GM21381 (cell line): Measurements from ENCODE around the gene SLC49A4.

Experiments
- ATAC-seq: cut with Tn5 transposase; IDR thresholded peaks from one replicate; pipeline ENCODE4 v1.9.1; 2021; ENCODE audit warnings: mild to moderate bottlenecking, moderate library complexity; ENCODE audit not compliant: unreplicated experiment

Gene SLC49A4

DNA sequence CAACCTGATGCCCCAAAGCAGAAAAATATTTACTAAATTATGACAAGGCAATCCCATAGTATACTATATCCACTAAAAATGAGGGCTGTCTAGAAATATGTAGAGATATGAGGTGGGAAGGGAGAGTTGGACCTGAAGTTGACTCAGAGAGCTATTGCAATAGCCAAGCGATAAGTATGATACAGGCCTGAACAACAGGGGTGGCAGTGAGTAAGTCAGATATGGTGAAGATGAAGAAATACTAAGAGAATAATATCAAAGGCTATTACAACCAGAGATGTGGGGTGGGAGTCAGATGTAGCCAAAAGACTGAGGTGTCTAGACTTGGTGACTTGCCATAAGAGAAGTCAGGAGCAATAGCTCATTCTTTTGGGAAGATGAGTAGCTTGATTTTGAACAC lies 10.4 kb upstream of the SLC49A4 start:
- no peak for ATAC-seq

DNA sequence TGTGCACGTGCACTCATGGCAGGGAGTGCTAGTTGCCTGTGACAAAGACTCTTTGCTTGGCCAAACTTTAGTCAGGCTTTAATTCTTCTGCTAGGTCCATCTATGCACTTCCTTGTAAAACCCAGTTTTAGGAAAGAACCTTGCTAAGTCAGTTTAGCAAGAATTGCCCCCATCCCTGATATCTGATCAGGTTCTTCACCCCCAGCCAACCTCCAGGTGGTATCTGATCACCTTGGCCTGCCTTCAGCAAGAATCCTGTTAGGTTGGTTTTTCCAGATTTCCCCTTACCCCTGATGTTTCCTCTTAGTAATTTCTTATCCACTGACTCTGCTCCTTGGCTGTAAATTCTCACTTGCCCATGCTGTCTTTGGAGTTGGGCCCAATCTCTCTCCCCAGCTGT lies 9.6 kb upstream of the SLC49A4 start:
- ATAC-seq: no peak

DNA sequence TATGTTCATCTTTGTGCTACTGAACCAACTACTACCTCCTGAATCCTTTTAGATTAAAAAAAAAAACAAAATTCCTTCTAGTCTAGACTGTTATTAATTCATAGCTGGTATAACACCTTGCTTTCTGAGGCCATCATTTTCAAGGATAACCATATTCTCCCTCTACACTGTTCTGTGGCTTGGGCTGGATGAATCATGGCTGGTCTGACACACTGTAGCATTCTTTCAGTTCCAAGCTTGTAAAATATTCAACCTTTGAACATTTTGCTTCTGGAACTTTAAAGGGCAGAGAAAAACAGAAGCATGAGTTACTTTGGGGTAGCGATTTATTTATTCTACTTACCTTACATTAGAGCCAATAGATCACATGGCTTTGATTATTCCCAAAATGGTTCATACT lies 8.8 kb upstream of the SLC49A4 start:
- ATAC-seq: no peak

DNA sequence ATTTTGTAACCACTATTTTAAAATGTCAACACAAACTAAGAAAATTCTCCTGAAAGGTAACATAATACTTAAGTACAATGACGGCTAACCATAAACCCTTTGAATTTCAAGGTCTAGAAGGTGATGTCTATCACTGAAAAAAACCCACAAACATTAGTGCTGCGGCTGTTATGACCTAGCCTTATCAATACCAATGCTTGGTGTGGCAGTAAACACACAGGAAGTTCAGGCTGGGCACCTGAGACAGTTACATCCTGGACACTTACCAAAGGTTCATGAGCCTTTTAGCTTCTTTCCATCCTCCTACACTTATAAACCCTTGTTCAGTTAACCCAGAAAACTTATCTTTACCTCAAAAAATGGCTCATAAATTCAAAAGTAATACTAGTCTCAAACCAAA lies 7.0 kb upstream of the SLC49A4 start:
- no peak for ATAC-seq

DNA sequence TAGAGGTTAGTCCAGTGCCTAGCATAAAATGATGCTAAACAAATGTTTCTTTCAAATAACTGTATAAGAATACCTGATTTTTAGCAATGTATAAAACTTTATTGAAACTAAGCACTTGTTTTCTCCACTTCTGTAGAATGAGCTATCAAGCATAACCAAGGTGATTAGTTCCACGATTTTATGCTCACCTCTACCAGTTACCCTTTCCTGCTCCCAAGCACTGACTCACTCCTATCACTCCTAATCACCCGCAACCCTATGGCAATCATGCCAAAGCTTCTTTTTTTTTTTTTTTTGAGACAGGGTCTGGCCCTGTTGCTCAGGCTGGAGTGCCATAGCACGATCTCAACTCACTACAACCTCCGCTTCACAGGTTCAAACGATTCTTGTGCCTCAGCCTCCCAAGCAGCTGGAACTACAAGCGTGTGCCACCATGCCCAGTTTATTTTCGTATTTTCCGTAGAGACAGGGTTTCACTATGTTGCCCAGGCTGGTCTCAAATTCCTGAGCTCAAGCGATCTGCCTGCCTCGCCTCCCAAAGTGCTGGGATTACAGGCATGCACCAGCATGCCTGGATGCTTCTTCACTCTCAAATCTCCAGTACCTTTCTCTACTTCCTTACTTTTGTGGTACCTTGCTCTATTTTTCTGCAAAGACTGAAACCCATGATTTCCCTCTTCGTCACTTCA lies 5.1 kb upstream of the SLC49A4 start:
- ATAC-seq: no peak

DNA sequence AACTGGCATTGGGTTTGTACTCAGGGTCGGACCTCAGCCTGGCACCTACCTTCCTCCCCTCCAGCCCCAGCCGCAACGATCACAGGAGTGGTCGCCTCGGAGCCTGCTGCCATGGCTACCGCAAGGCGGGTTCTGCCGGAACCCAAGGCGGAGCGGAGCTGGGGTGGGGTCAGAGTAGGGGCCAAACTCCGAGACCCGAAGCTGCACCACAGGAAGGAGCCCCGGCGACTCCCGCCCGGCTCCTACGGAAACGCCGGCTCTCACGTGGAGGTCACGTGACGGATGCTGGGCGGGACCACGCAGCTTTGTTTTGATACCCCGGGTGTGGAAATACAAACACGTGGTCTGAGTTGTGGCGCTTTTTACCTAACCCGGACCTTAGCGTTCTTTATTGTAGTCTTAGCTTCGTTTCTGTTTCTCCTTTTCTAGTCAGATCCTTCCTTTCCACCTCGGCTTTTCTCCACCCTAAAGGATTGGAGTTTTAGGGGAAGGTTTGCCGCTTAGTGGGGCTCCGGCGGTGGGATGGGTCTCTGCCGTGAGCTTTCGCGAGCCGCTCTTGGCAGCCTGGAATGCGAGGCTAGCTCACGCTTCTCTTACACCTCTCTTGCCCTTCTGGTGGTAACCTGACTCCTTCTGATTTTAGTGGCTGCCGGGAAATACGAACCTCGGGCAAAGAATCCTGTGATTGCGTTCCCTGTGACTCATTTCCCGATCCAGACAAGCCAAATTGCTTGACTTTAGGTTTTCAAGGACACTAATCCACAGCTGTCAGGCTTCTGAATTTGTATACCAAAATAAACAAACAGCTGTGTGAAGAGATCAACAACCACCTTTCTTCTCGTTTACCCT lies 1.1 kb upstream of the SLC49A4 start, which contains the start of gene HSPBAP1:
TSS of gene HSPBAP1 (minus strand) at position 264 of the 849 bp plus-strand sequence. CDS start at position 113, 151 bp downstream.
- ATAC-seq: peak; percentile 58

DNA sequence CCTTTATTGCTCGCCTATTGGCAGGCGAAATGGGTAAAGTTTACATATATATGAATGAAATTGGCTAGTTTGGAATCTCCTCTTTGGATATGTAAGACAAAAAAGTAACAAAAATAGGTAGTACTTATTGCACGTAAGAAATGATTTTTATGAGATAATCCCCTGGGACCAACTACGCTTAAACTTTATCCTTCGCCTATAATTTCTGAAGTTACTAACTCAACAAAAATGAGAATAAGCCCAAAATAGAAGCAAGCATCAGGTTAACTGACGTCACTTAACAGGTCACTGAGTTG lies 438 bp upstream of the SLC49A4 start:
- ATAC-seq: no peak

DNA sequence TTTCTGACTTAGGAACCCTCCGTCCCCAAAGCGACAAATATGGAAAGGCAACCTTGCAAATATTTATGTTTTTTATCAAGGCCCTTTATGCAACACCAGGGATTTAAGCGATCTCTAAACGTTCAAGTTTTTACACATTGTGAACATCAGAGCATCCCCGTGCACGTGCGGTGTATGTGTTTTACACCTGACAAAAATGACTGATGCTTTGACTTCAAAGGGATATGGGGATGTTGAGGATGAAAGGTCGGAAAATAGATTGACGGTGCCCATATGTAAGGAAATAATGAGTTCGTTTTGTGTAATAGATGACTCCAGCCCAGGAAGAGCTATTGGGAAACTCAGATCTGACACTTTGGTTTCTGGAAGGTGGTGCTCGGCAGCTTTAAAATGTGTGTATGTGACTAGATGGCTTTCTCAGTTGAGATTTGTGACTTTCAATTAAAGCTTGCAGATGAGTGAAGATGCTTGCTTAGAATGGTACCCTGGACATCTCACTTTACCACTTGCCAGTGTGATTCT lies 866 bp downstream of the SLC49A4 start:
- no peak for ATAC-seq

DNA sequence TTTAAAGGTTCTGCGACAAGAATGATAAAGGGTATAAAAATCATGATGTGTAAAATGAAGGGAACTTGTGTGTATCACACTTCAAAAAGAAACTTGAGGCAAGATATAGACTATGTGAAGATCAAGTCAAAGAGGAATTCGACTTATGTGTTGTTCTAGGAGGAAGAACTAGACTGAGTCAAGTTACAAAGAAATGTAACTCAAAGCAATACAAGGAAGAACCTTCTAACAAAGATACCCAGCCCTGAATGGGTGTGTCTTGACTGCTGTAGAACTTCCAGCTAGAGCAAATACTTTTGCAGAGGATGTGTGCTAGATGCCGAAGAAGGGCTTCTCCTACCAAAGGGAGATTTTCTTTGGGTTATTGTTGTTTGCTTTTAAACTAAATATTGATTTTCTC lies 2.4 kb downstream of the SLC49A4 start:
- ATAC-seq: no peak

DNA sequence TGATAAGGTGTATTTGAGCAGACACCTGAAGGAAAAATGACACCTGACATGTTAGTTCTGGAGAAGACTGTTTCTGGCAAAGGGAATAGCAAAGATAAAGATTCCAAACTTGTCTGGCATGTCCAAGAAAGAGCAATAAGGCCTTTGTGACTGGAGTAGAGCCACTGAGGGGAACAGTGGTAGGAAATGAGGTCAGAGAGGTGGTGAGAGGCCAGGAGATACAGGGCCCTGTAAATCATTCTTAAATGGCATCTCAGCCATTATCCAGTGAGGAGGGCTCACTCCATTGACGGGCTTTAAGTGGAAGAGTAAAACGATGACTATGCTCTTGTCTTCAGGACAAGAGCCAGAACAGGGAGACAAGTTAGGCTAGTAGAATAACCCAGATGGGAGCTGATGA lies 4.5 kb downstream of the SLC49A4 start:
- ATAC-seq: no peak

DNA sequence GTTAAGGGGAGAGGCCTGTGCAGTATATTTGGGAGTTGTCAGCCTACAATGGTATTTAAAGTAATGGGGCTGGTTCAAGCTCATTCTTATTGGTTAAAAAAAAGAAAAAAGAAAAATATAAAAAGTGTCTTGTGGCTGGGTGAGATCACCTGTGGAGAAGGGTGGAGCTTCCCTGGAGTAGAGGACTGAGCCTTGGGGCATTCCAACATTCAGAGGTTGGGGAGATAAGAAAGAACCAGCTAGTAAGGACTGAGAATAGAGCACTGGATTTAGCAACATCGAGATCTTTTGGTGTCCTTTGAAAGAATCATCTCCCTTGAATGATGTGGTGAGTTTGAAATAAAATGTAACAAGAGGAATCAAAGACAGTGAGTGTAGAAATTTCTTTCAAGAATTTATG lies 5.2 kb downstream of the SLC49A4 start:
- no peak for ATAC-seq

DNA sequence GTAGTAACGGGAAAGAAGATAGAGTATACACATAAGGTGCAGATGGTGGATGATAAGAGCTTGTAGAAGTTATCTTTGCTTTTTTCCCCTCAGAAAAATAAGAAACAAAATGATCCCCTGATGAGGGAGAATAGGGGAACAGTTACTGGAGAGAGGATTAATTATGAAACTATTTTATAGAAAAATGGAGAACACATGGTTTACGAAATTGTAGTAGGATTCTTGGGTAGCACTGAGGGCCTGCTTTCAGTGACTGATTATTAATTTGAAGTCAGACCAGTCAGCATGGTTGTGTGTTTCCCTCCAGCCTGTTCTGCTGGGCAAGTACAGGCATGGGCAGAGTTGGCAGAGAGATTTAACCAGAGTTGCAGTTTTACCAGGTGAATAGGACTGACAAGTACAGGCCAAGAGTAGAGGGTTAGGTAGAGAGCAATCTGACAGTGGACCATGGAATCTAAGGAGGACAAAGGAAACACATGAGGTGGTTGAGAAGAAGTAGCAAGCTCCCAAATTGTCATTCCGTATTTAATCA lies 5.9 kb downstream of the SLC49A4 start:
- no peak for ATAC-seq

DNA sequence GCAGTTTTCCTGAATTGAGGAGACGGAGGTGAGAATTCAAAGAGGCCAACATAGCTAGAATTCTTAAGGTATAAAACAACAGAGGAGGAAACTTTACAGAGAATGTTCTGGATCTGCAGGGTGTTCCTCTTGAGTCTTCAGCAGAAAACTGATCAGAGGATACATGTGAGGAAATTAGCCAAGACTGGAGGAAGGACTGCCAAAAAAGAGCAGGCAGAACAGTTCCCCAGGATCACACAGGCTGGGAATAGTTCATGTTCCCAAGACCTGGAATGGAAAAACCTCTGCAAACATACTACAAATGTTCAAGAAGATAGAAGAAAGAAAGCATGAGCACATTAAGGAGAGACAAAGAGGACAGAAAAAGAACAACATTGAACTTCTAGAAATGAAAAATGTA lies 7.5 kb downstream of the SLC49A4 start:
- no peak for ATAC-seq

DNA sequence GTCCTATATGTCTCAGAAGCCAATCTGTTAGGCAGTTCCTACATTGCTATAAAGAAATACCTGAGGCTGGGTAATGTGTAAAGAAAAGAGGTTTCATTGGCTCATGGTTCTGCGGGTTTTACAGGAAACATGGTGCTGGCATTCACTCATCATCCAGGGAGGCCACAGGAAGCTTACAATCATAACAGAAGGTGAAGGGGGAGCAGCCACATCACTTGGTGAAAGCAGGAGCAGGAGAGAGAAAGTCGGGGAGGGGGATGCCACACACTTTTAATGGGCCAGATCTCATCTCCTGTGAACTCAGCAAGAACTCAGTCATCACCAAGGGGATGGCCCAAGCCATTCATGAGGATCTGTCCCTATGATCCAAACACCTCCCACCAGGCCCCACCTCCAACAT lies 9.1 kb downstream of the SLC49A4 start:
- ATAC-seq: no peak

DNA sequence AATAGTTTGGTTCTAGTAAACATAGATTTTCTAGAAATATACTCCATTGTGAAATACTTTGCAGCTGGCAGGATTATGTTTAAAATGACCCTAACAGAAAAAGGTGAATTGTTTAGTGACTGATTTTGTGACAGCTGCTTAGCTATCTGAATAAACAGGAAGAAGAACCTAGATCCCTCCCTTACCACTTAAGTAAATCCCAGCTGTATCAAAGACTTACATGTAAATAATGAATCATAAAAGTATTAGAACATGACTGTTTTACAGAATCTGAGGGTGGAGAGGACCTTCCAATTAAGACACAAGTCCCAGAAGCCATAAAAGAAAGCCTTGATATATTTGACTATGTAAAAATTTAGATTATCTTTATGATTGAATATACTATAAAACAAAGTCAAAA lies 15.9 kb downstream of the SLC49A4 start:
- no peak for ATAC-seq

DNA sequence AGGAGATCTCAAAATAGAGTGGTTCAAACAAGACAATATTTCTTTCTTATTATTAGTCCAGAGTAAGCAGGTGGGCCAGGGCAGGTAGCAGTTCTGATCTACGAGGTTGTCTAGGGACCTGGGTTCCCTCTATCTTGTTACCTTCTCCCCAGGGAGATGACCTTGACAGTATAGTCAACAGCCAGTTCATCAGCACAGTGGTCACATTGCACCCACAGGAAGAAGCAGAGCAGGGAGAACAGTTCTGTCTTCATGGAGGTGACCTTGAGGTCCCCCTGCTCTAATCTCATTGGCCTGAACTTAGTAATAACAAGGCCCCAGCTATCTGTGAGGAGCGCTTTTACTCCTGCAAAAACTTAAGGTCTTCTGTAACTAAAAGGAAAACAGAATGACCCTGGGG lies 21.7 kb downstream of the SLC49A4 start:
- ATAC-seq: no peak

DNA sequence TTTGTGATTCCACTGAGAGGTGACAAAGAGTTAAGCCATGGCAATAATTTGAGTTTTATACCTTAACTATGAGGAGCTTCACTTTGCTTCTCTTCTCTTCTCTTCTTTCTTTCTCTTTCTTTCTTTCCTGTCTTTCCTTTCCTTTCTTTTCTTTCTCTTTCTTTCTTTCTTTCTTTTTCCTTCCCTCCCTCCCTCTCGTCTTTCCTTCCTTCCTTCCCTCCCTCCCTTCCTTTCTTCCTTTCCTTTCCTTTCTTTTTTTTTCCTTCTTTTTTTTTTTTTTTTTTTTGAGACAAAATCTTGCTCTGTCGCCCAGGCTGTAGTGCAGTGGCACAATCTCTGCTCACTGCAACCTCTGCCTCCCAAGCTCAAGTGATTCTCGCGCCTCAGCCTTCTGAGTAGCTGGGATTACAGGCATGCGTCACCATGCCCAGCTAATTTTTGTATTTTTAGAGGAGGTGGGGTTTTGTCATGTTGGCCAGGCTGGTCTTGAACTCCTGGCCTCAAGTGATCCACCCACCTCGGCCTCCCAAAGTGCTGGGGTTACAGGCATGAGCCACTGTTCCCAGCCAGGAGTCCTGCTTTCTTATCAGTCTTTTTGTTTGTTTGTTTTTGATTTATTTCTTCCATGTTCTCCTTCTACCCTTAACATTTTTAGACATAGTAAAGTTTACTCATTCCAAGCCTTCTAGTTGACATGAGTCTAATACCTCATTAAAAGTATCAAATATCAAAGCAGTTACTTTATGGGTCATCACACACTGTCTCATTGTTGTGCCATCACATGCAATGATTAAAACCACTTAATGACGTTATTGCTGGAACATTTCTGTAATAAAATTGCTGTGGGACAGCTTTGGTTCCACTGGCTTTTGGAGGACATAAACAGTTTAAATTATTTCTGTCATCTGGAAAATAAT lies 29.9 kb downstream of the SLC49A4 start:
- ATAC-seq: no peak

DNA sequence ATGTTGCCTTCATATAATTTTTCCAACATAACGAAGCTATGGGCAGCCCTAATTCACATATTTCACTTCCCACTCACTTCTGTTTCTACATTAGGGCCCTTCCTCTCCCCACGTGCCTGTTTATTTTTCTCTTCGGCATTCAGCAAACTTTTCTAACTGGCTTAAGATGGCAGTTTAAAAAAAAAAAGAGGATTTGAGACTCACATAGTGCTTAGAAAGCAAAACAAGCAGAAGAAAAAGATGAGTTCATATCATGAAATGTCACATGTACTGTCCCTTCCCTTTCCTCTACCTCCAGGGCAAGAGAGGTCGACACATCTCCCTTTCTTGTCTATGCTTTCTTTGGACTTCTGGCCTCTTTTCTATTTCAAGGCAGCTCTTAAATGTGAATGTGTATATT lies 30.6 kb downstream of the SLC49A4 start:
- ATAC-seq: no peak

DNA sequence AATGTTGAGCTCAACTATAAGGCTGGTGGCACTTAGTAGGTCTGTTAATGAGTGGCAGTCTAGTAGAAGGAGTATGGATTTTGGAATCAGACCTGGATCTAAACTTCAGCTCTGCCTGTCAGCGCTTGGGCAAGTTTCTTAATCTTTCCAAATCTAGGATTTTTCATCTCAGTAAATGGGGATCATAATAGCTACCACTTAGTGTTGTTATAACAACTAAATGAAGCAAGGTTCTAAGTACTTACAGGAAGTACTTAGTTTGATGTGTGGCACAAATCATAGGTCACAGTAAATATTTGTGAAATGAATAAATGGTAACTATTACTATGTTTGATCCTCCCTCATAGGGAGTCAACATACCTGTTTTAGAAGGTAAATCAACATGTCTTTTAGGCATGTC lies 31.4 kb downstream of the SLC49A4 start:
- no peak for ATAC-seq

DNA sequence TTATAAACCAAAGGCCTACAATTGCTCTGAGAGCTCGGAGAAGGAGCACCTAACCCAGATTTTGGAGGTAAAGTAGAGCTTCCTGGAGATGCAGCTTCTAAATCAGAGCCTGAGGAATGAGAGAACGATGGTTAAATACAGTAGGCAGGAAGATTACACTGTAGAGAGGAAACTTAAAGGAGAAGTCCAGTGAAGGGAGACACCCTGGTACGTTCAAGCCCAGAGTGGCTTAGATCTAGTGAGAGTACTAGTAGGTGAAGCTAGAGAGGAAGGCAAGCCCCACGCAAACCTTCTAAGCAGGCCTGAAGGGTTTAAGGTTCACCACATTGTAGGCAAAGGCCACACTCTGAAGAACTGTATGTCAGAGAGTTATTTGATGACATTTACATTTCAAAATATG lies 33.4 kb downstream of the SLC49A4 start:
- ATAC-seq: no peak

DNA sequence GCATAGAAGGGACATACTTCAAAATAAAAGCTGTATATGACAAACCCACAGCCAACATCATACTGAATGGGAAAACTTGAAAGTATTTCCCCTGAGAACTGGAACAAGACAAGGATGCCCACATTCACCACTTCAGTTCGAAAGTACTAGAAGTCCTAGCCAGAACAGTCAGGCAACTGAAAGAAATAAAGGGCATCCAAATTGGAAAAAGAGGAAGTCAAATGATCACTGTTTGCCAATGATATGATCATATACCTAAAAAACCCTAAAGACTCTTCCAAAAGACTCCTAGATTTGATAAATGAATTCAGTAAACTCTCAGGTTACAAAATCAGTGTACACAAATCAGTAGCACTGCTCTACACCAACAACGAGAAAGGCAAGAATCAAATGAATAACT lies 40.7 kb downstream of the SLC49A4 start:
- no peak for ATAC-seq
